GM19035 (cell line): ENCODE data around the gene CYP2D6.
"Not testable (repeated sequence)": the region's sequence is repeated elsewhere in the genome, so short reads cannot be mapped to it uniquely, and the experiment has no call there.

Experiments
- ATAC-seq: cut with Tn5 transposase; IDR thresholded peaks from one replicate; pipeline ENCODE4 v1.9.1; 2021; ENCODE audit not compliant: unreplicated experiment

The CYP2D6 gene

DNA sequence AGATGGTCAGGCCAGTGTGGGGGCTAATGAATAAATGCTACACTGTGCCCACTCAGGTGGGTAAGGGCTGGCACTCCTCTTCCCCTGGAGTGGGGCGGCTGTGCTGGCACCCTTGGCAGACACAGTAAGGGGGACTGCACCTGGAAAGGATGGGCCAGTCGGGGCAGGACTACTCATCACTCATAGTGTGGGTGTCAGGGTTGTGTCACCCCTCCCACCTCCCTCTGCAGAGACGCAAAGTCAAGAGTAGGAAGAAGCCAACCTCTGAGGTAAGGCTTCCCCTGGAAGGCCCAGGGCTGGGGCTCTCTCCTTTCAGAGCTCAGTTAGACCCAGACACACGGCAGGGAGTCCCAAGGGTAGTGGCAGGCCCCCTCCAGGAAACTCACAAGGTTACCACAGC, 5.1 kb upstream of the CYP2D6 start:
- ATAC-seq = not testable (repeated sequence)

DNA sequence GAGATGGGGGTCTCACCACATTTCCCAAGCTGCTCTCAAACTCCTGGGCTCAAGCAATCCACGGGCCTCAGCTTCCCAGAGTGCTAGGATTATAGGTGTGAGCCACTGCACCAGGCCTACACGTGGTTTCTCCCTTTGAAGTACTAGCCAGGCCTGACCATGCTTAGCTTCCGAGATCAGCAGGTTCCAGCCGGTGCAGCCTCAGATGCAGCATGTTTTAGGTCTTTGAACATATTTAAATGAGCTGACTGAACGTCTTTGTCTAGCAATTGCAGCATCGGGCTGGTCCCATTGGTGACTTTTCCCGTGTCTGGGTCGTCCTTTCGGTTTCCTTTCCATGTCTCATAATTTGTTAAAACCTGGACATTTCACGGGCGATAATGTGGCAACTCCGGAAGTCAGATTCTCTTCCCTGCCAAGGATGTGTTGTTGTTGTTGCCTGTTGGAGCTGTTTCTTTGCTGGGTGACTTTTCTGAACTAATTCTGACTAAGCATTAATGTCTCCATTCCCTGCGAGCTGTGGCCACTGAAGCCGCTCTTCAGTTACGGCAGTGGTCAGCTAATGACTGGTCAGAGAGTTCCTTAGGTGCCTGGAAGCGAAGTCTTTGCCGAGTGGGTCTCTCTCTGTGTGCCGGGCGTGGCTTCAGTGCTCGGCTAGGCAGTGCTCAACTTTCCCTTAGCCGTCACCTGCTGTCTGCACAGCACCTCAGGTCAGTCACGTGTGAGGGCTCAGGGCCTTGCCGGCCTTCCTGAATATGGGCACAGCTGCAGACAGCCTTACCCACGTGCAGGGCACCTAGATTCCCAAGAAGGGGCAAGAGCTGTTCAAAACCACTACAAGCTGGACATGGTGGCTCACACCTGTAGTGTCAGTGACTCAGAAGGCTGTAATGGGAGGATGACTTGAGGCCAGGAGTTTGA, 3.8 kb upstream of the CYP2D6 start:
- no peak for ATAC-seq

DNA sequence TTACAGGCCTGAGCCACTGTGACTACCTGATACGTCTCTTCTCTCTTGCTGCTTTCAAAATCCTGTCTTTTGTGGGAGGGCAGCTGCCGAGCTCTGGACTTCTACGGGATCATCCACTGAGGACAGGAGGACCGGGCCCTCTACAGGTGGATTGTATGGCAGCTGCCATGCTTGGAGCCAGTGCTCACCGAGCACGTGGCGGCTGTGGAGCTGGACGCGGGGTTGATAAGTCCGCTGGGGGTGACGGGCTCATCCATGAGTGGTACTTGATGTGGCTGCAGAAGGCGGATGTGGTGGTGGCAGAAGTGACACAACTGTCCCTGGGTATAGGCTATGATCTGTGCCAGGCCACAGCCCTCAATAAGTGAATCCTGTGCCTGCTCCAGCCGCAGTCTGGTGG, 1.8 kb upstream of the CYP2D6 start:
- ATAC-seq = no peak

DNA sequence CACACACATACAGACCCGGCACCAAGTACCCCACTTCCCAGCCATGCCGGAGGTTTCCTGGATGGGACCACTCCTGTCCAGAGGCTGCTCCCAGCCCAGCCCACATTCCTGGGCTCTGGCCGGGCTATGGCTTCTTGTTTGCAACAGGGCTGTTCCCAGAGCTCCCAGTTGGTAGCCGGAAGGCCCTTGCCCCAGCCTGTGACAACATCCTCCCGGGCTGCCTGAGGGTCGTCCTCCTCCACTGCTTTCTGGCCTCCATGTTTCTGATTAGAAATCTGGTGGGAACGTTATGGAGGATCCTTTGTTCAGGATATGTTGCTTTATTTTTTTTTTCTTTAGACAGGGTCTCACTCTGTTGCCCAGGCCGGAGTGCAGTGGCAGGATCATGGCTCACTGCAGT, 952 bp upstream of the CYP2D6 start:
- no peak for ATAC-seq

DNA sequence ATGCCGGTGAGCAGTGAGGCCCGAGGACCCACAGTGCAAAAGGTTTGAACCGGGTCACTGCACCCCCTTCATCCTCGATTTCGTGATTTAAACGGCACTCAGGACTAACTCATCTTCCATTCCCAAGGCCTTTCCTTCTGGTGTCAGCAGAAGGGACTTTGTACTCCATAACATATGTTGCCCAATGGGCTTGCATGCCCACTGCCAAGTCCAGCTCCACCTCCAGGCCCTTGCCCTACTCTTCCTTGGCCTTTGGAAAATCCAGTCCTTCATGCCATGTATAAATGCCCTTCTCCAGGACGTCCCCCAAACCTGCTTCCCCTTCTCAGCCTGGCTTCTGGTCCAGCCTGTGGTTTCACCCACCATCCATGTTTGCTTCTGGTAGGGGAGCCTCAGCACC, 428 bp downstream of the CYP2D6 start:
- not testable (repeated sequence) for ATAC-seq

- not testable (repeated sequence) for ATAC-seq
Observed at GRCh38 chr22:42128776-42129694, 1.6 kb downstream of the CYP2D6 start.

DNA sequence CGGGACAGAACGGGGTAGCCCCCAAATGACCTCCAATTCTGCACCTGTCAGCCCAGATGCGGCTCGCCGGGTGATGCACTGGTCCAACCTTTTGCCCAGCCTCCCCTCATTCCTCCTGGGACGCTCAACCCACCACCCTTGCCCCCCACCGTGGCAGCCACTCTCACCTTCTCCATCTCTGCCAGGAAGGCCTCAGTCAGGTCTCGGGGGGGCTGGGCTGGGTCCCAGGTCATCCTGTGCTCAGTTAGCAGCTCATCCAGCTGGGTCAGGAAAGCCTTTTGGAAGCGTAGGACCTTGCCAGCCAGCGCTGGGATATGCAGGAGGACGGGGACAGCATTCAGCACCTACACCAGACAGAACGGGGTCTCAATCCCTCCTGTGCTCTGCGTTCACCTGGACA, 2.6 kb downstream of the CYP2D6 start:
- not testable (repeated sequence) for ATAC-seq

DNA sequence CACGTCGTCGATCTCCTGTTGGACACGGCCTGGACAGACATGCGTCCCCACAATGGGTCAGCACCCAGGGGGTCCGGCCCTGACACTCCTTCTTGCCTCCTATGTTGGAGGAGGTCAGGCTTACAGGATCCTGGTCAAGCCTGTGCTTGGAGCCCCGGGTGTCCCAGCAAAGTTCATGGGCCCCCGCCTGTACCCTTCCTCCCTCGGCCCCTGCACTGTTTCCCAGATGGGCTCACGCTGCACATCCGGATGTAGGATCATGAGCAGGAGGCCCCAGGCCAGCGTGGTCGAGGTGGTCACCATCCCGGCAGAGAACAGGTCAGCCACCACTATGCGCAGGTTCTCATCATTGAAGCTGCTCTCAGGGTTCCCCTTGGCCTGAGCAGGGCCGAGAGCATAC, 3.0 kb downstream of the CYP2D6 start:
- no peak for ATAC-seq

DNA sequence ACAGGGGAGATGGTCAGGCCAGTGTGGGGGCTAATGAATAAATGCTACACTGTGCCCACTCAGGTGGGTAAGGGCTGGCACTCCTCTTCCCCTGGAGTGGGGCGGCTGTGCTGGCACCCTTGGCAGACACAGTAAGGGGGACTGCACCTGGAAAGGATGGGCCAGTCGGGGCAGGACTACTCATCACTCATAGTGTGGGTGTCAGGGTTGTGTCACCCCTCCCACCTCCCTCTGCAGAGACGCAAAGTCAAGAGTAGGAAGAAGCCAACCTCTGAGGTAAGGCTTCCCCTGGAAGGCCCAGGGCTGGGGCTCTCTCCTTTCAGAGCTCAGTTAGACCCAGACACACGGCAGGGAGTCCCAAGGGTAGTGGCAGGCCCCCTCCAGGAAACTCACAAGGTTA, 7.1 kb downstream of the CYP2D6 start:
- ATAC-seq = not testable (repeated sequence)

- ATAC-seq = not testable (repeated sequence)
Observed at GRCh38 chr22:42120231-42121021, 10.2 kb downstream of the CYP2D6 start.

- ATAC-seq = no peak
Observed at GRCh38 chr22:42116848-42117424, 13.7 kb downstream of the CYP2D6 start.

GRCh38 chr22:42115420-42115830, 15.2 kb downstream of the CYP2D6 start:
- ATAC-seq = not testable (repeated sequence)

DNA sequence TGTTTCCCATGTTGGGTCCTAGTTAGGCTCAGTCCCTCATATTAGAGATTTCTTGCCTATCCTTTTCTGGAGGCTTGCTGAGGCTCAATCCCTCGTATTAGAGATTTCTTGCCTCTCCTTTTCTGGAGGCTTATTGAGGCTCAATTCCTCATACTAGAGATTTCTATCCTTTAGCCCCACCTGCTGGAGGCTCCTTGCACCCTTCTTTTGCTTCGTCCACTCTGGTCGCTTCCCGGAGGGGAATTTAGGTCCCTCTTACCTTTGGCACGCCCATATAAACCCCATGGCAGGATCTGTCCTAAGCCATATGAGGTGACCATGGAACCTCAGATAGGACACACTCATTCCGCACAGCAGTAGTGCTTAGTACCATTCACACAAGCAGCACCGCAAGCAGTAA, 15.9 kb downstream of the CYP2D6 start:
- ATAC-seq = no peak

GRCh38 chr22:42112793-42113192, 17.8 kb downstream of the CYP2D6 start:
- ATAC-seq = not testable (repeated sequence)

- ATAC-seq = no peak
Observed at GRCh38 chr22:42111798-42112197, 18.8 kb downstream of the CYP2D6 start.

DNA sequence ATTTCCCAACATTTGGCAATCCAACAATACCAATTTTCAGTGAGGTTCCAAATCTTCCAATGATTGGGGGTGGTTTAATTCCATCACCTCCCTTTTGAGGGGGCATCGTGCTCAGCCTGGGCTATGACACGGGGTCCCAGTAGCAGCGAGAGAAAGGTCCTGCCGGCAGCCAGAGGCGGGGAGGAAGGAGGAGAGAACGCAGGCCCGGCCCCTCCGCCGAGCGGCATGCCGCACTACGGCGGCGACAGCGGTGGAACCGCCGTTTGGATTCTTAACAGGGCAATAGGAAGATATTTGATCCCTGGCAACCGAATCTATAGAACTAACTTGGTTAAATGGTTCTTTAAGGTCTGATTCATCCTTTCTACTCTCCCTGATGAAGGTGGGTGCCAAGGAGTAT, 21.8 kb downstream of the CYP2D6 start:
- ATAC-seq = no peak

DNA sequence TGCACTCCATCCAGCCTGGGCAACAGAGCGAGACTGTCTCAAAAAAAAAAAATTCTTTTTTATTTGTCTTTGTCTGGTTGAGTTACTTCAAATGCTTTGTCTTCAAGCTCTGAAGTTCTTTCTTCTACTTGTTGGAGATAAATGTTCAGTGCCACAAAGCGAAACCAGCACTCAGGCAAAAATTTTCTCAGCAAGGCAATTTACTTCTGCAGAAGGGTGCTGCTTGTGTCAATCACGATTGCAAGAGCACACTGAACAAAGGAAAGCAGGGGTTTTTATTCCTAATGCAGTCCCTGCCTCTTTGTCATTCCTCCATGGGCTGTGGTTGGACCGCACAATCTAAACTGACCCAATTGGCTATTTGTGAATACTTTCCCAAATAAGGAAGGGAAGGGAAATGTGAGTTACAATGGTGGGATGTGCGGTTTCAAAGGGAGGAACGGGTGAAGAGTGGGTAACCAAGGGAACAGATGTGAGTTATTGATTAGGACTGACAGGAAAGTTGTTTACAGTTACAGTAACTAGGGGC, 26.2 kb downstream of the CYP2D6 start:
- ATAC-seq = not testable (repeated sequence)

GRCh38 chr22:42101199-42101598, 29.4 kb downstream of the CYP2D6 start:
- no peak for ATAC-seq

GRCh38 chr22:42091455-42091782, 39.2 kb downstream of the CYP2D6 start:
- ATAC-seq = no peak
